ENCODE data around the gene DYNLT3. TPM values are rescaled to one million over a fixed set of nuclear protein-coding genes. Genes with fewer than 3 reads are reported as not detected.

The DYNLT3 gene
- total and polyA plus RNA-seq, 10 donors: 12.3 to 29.8 (median 17.8) TPM

DNA sequence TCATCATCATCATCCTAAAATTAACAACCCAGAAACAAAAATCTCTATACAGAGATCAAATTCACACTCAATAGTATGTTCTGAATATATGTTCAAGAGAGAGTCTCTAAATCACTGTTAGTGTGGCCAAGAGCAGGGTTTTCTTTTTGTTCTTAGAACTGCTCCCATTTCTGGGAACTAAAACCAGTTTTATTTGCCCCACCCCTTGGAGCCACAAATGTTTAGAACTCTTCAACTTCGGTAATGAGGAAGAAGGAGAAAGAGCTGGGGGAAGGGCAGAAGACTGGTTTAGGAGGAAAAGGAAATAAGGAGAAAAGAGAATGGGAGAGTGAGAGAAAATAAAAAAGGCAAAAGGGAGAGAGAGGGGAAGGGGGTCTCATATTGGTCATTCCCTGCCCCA lies 35.3 kb downstream of the DYNLT3 start:
- WGBS, 5 donors: 0 to 29% (median 15%) methylated on average over 1 of the region's 1 CpG
- no peaks in the 10 kb centered on the region for H3K9me3 ChIP-seq
- intact Hi-C loops (cut with DNase I; ENCODE audit: low total_unique reads): no loop called here
- no peak overlapping the region for H3K4me3 ChIP-seq
- peaks cover 0 to 7% (median 0%) of the 10 kb centered on the region in 7 donors for H3K27me3 ChIP-seq (replicated peaks in 1 of 7)
- H3K4me1 ChIP-seq: peaks cover 0 to 58% (median 14%) of the 10 kb centered on the region in 6 donors
- TF ChIP-seq POLR2A (IDR thresholded peaks at IDR 0.05): no peak
- TF ChIP-seq POLR2AphosphoS5 (IDR thresholded peaks at IDR 0.05): no peak
- no peak for TF ChIP-seq CTCF (IDR thresholded peaks at IDR 0.05 in 8 of 11, conservative IDR thresholded peaks at IDR 0.05 in 3 of 11)
- peaks cover 0 to 41% (median 4%) of the 10 kb centered on the region in 6 donors for H3K36me3 ChIP-seq
- peak overlapping the region in 4 of 8 donors; percentile 7 to 61 (median 35) for H3K27ac ChIP-seq
- no peak for DNase-seq

DNA sequence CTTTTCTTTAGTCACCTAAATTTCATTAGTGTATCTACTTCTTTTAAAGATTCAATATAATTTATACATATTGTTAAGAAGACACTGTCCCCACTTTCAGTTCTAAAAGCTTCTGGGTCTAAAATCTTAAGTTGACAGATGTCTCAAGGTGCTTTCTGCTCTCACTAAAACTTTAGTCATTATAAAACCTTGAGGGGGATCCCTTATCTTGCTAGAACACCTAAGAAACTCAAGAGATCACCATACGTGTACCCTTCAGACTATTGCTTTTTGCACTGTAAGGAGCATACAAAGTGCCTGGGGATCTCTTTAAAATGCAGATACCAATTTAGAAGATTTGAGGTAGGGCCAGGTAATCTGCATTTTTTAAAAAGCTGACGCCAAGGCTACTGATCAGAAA lies 37.4 kb downstream of the DYNLT3 start:
- Histone ChIP-seq H3K27me3 (replicated peaks in 1 of 7) (no peaks in the 10 kb centered on the region), H3K27ac (peak overlapping the region in 1 of 8 donors; percentile 61), H3K4me1 (peaks cover 0 to 42% (median 8%) of the 10 kb centered on the region in 6 donors), H3K36me3 (peaks cover 0 to 62% (median 4%) of the 10 kb centered on the region in 6 donors), H3K9me3 (no peaks in the 10 kb centered on the region), H3K4me3 (no peak overlapping the region)
- intact Hi-C loops (cut with DNase I; ENCODE audit: low total_unique reads): no loop called here
- no peak for DNase-seq
- 56 to 79% (median 74%) methylated on average over 2 of the region's 2 CpGs for WGBS, 5 donors
- TF ChIP-seq POLR2AphosphoS5 (IDR thresholded peaks at IDR 0.05): no peak
- no peak for TF ChIP-seq CTCF (IDR thresholded peaks at IDR 0.05 in 8 of 11, conservative IDR thresholded peaks at IDR 0.05 in 3 of 11)
- no peak for TF ChIP-seq POLR2A (IDR thresholded peaks at IDR 0.05)

DNA sequence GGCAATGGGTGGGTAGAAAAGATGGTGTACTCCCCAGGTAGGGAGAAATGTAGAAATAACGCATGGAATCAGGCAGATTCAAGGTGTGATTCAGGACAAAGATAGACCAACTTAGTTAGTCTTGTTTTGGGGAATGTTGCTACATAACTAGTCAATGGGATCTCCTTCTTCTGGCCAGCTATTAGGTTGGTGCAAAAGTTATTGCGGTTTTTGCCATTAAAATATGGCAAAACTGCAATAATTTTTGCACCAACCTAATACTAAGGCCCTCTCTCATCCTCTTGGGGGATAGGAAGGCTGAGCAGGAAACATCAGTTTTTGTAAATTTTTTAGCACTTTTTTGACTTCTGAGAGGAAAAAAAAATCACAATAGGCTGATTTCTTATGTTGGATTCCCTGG lies 44.3 kb downstream of the DYNLT3 start:
- Histone ChIP-seq H3K9me3 (no peaks in the 10 kb centered on the region), H3K4me3 (no peak overlapping the region), H3K4me1 (peaks cover 0 to 33% (median 0%) of the 10 kb centered on the region in 6 donors), H3K36me3 (peaks cover 0 to 72% (median 4%) of the 10 kb centered on the region in 6 donors), H3K27me3 (replicated peaks in 1 of 7) (no peaks in the 10 kb centered on the region), H3K27ac (peak overlapping the region in 2 of 8 donors; percentile 14 to 56)
- DNase-seq: no peak
- TF ChIP-seq POLR2A (IDR thresholded peaks at IDR 0.05) (no peak), CTCF (IDR thresholded peaks at IDR 0.05 in 8 of 11, conservative IDR thresholded peaks at IDR 0.05 in 3 of 11) (no peak), POLR2AphosphoS5 (IDR thresholded peaks at IDR 0.05) (no peak)
- intact Hi-C loops (cut with DNase I; ENCODE audit: low total_unique reads): no loop called here
- 38 to 94% (median 63%) methylated on average over 2 of the region's 2 CpGs for WGBS, 5 donors

DNA sequence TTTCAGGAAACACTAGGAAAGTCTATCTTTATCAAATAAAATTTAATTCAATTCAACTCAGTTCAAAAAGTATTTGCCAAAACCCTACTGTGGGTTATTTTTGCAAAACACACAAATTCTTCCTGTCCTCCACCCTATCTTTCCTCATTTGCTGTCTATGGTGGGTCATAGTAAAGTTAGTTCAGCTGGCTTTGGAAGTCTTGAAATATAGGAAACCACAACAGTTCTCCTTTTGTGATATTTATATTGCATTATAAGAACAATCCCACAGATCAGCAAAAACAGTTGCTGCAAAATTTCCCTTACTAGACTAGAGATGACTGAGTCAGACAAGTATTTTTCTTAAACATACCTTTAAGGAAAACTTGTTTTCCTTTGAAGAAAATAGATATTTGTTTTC lies 45.3 kb downstream of the DYNLT3 start:
- TF ChIP-seq CTCF (IDR thresholded peaks at IDR 0.05 in 8 of 11, conservative IDR thresholded peaks at IDR 0.05 in 3 of 11): no peak
- no peak for DNase-seq
- no peaks in the 10 kb centered on the region for H3K27me3 ChIP-seq (replicated peaks in 1 of 7)
- H3K9me3 ChIP-seq: no peaks in the 10 kb centered on the region
- H3K36me3 ChIP-seq: peaks cover 0 to 72% (median 4%) of the 10 kb centered on the region in 6 donors
- H3K4me1 ChIP-seq: peaks cover 0 to 43% (median 4%) of the 10 kb centered on the region in 6 donors
- H3K27ac ChIP-seq: peak overlapping the region in 4 of 8 donors; percentile 7 to 56 (median 28)
- H3K4me3 ChIP-seq: no peak overlapping the region
- intact Hi-C loops (cut with DNase I; ENCODE audit: low total_unique reads): no loop called here
